Measurements from ENCODE around the gene GTF2H4. TPM values are rescaled to one million over a fixed set of nuclear protein-coding genes. Genes with fewer than 3 reads are reported as not detected.
"Not testable (repeated sequence)": the region's sequence is repeated elsewhere in the genome, so short reads cannot be mapped to it uniquely, and the experiment has no call there.

The GTF2H4 gene
- total RNA-seq (ENCODE audit: unreplicated experiment): 67.2 TPM
- long read RNA-seq, partial matches to known transcripts: 0 of 2 reads
- long read RNA-seq, other reads (novel, unspliced or antisense): 0 of 2 reads

DNA sequence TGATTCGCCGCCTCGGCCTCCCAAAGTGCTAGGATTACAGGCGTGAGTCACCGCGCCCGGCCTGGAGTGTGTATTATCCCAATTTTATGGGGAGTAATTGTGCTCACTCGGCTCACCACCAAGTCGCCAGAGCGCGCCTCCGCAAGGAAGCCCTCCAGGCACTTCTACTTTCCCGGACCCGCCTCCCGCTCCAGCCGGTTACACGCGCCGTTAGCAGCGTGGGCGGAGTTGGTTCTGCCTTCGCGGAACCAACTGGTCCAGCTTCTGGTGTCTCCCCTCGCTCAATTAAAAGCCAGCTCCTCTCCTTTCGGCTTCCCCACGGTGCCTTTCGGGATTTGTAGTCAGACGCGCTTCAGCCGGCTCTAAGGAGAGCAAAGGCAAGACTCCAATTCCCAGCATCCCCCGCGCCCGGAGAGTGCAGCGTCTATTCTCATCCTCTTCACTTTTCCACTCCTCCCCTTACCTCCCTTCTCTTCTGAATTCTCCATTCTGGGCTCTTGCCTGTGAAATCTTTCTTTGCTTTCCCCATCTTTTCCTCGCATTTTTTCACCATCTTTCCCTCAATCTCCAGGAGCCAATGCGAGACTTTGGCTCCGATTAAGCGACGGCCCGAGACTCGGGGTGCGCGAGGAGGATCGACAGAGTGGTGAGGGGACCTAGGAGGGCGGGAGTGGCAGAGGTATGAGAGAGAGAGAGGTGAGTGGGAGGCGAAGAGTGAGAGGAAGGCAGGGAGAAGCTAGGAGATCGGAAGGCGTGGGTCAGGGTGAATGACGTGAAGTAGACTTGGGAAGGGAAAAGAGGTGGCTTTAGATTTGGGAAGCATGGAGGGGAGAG is at the start of gene GTF2H4:
Gene GTF2H4, plus strand, starts transcription at position 450 of the 834 bp plus-strand sequence.
- peak; percentile 96 for DNase-seq
- peaks cover 8% of the 10 kb centered on the region for H3K36me3 Mint-ChIP-seq (ENCODE audit: unreplicated experiment)
- H3K9me3 Mint-ChIP-seq (ENCODE audit: unreplicated experiment): peaks cover 9% of the 10 kb centered on the region
- H3K27me3 Mint-ChIP-seq (ENCODE audit: unreplicated experiment): peaks cover 4% of the 10 kb centered on the region
- TF ChIP-seq, protein P1, sequence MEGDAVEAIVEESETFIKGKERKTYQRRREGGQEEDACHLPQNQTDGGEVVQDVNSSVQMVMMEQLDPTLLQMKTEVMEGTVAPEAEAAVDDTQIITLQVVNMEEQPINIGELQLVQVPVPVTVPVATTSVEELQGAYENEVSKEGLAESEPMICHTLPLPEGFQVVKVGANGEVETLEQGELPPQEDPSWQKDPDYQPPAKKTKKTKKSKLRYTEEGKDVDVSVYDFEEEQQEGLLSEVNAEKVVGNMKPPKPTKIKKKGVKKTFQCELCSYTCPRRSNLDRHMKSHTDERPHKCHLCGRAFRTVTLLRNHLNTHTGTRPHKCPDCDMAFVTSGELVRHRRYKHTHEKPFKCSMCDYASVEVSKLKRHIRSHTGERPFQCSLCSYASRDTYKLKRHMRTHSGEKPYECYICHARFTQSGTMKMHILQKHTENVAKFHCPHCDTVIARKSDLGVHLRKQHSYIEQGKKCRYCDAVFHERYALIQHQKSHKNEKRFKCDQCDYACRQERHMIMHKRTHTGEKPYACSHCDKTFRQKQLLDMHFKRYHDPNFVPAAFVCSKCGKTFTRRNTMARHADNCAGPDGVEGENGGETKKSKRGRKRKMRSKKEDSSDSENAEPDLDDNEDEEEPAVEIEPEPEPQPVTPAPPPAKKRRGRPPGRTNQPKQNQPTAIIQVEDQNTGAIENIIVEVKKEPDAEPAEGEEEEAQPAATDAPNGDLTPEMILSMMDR (IDR thresholded peaks at IDR 0.05; ENCODE audit: partially characterized antibody, unreplicated experiment): no peak
- peak within 1 kb of the TSS; percentile 99 for H3K4me3 Mint-ChIP-seq (ENCODE audit: unreplicated experiment)
- peaks cover 2% of the 10 kb centered on the region for H3K4me1 Mint-ChIP-seq (ENCODE audit: low read depth, unreplicated experiment)
- H3K27ac Mint-ChIP-seq (ENCODE audit: unreplicated experiment): peak within 1 kb of the TSS; percentile 80

GRCh38 chr6:30859726-30860125 is 48.3 kb upstream of the GTF2H4 start:
- not testable (repeated sequence) for H3K27me3 Mint-ChIP-seq (ENCODE audit: unreplicated experiment); H3K4me3 Mint-ChIP-seq (ENCODE audit: unreplicated experiment); H3K4me1 Mint-ChIP-seq (ENCODE audit: low read depth, unreplicated experiment); H3K9me3 Mint-ChIP-seq (ENCODE audit: unreplicated experiment); DNase-seq; H3K27ac Mint-ChIP-seq (ENCODE audit: unreplicated experiment)
- H3K36me3 Mint-ChIP-seq (ENCODE audit: unreplicated experiment): peaks cover 11% of the 10 kb centered on the region

- H3K9me3 Mint-ChIP-seq (ENCODE audit: unreplicated experiment): peaks cover 6% of the 10 kb centered on the region
- peaks cover 11% of the 10 kb centered on the region for H3K36me3 Mint-ChIP-seq (ENCODE audit: unreplicated experiment)
- H3K4me1 Mint-ChIP-seq (ENCODE audit: low read depth, unreplicated experiment): no peaks in the 10 kb centered on the region
- no peak overlapping the region for H3K27ac Mint-ChIP-seq (ENCODE audit: unreplicated experiment)
- no peak overlapping the region for H3K4me3 Mint-ChIP-seq (ENCODE audit: unreplicated experiment)
- no peak for DNase-seq
- peaks cover under 1% of the 10 kb centered on the region for H3K27me3 Mint-ChIP-seq (ENCODE audit: unreplicated experiment)
- TF ChIP-seq, protein P1 (IDR thresholded peaks at IDR 0.05; ENCODE audit: partially characterized antibody, unreplicated experiment): no peak
Observed at GRCh38 chr6:30861257-30862048, 46.6 kb upstream of the GTF2H4 start.

GRCh38 chr6:30862156-30862875 is 45.7 kb upstream of the GTF2H4 start:
- Mint-ChIP-seq H3K27me3 (ENCODE audit: unreplicated experiment) (peaks cover 2% of the 10 kb centered on the region), H3K27ac (ENCODE audit: unreplicated experiment) (no peak overlapping the region), H3K4me3 (ENCODE audit: unreplicated experiment) (no peak overlapping the region), H3K36me3 (ENCODE audit: unreplicated experiment) (peaks cover 11% of the 10 kb centered on the region), H3K4me1 (ENCODE audit: low read depth, unreplicated experiment) (no peaks in the 10 kb centered on the region), H3K9me3 (ENCODE audit: unreplicated experiment) (peaks cover 6% of the 10 kb centered on the region)
- DNase-seq: no peak
- TF ChIP-seq, protein P1 (IDR thresholded peaks at IDR 0.05; ENCODE audit: partially characterized antibody, unreplicated experiment): no peak

- TF ChIP-seq, protein P1 (IDR thresholded peaks at IDR 0.05; ENCODE audit: partially characterized antibody, unreplicated experiment): no peak
Observed at GRCh38 chr6:30864325-30864724, 43.7 kb upstream of the GTF2H4 start.

GRCh38 chr6:30869241-30869749 is 38.7 kb upstream of the GTF2H4 start:
- peaks cover 28% of the 10 kb centered on the region for H3K36me3 Mint-ChIP-seq (ENCODE audit: unreplicated experiment)
- H3K27me3 Mint-ChIP-seq (ENCODE audit: unreplicated experiment); H3K4me1 Mint-ChIP-seq (ENCODE audit: low read depth, unreplicated experiment); H3K4me3 Mint-ChIP-seq (ENCODE audit: unreplicated experiment); H3K27ac Mint-ChIP-seq (ENCODE audit: unreplicated experiment): not testable (repeated sequence)
- DNase-seq: peak; percentile 42
- H3K9me3 Mint-ChIP-seq (ENCODE audit: unreplicated experiment): peaks cover 10% of the 10 kb centered on the region

More at GRCh38 chr6:30864325-30864724, 43.7 kb upstream of the GTF2H4 start:
- no peak overlapping the region for H3K27ac Mint-ChIP-seq (ENCODE audit: unreplicated experiment)
- no peak for DNase-seq
- no peak overlapping the region for H3K4me3 Mint-ChIP-seq (ENCODE audit: unreplicated experiment)
- H3K27me3 Mint-ChIP-seq (ENCODE audit: unreplicated experiment): peaks cover 2% of the 10 kb centered on the region
- peaks cover 7% of the 10 kb centered on the region for H3K9me3 Mint-ChIP-seq (ENCODE audit: unreplicated experiment)
- no peaks in the 10 kb centered on the region for H3K4me1 Mint-ChIP-seq (ENCODE audit: low read depth, unreplicated experiment)
- peaks cover 17% of the 10 kb centered on the region for H3K36me3 Mint-ChIP-seq (ENCODE audit: unreplicated experiment)

Measured in glutamatergic neuron (in vitro differentiated cells).